ENCODE results near the gene ALDH1L1.

The ALDH1L1 gene

GRCh38 chr3:126135071-126135405, 45.3 kb downstream of the ALDH1L1 start:
- DNase-seq (ENCODE audit: low read depth in 4 of 4, low spot score in 1 of 4) = no peak

- DNase-seq (ENCODE audit: low read depth in 4 of 4, low spot score in 1 of 4) = peak; percentile 18 to 30 (median 25)
These were observed 46.0 kb downstream of the ALDH1L1 start for GRCh38 chr3:126134219-126134975.

- no peak for DNase-seq (ENCODE audit: low read depth in 4 of 4, low spot score in 1 of 4)
These were observed 46.8 kb downstream of the ALDH1L1 start for GRCh38 chr3:126133606-126134005.

- no peak for DNase-seq (ENCODE audit: low read depth in 4 of 4, low spot score in 1 of 4)
These were observed 47.5 kb downstream of the ALDH1L1 start for GRCh38 chr3:126132751-126133511.

- no peak for DNase-seq (ENCODE audit: low read depth in 4 of 4, low spot score in 1 of 4)
These were observed 48.3 kb downstream of the ALDH1L1 start for GRCh38 chr3:126131881-126132750.

GRCh38 chr3:126130981-126131745, 49.2 kb downstream of the ALDH1L1 start:
- DNase-seq (ENCODE audit: low read depth in 4 of 4, low spot score in 1 of 4) = no peak

- DNase-seq (ENCODE audit: low read depth in 4 of 4, low spot score in 1 of 4) = no peak
These were observed 50.1 kb downstream of the ALDH1L1 start for GRCh38 chr3:126130081-126130855.

GRCh38 chr3:126129398-126129891, 50.9 kb downstream of the ALDH1L1 start:
- DNase-seq (ENCODE audit: low read depth in 4 of 4, low spot score in 1 of 4) = no peak

GRCh38 chr3:126128504-126129397, 51.6 kb downstream of the ALDH1L1 start:
- no peak for DNase-seq (ENCODE audit: low read depth in 4 of 4, low spot score in 1 of 4)

GRCh38 chr3:126127904-126128303, 52.5 kb downstream of the ALDH1L1 start:
- no peak for DNase-seq (ENCODE audit: low read depth in 4 of 4, low spot score in 1 of 4)

- DNase-seq (ENCODE audit: low read depth in 4 of 4, low spot score in 1 of 4) = no peak
These were observed 52.9 kb downstream of the ALDH1L1 start for GRCh38 chr3:126127452-126127851.

- no peak for DNase-seq (ENCODE audit: low read depth in 4 of 4, low spot score in 1 of 4)
These were observed 53.5 kb downstream of the ALDH1L1 start for GRCh38 chr3:126126811-126127431.

- DNase-seq (ENCODE audit: low read depth in 4 of 4, low spot score in 1 of 4) = no peak
These were observed 54.1 kb downstream of the ALDH1L1 start for GRCh38 chr3:126126286-126126685.

- DNase-seq (ENCODE audit: low read depth in 4 of 4, low spot score in 1 of 4) = no peak
These were observed 54.6 kb downstream of the ALDH1L1 start for GRCh38 chr3:126125781-126126251.

GRCh38 chr3:126125341-126125740, 55.0 kb downstream of the ALDH1L1 start:
- no peak for DNase-seq (ENCODE audit: low read depth in 4 of 4, low spot score in 1 of 4)

- DNase-seq (ENCODE audit: low read depth in 4 of 4, low spot score in 1 of 4) = no peak
These were observed 55.5 kb downstream of the ALDH1L1 start for GRCh38 chr3:126124896-126125295.

- no peak for DNase-seq (ENCODE audit: low read depth in 4 of 4, low spot score in 1 of 4)
These were observed 56.1 kb downstream of the ALDH1L1 start for GRCh38 chr3:126124148-126124868.

- no peak for DNase-seq (ENCODE audit: low read depth in 4 of 4, low spot score in 1 of 4)
These were observed 58.8 kb downstream of the ALDH1L1 start for GRCh38 chr3:126121632-126122031.
